HG03442 (cell line): Measurements from ENCODE around the gene CD22.

Experiments
- ATAC-seq: cut with Tn5 transposase; IDR thresholded peaks from one replicate; pipeline ENCODE4 v1.9.1; 2021; ENCODE audit warnings: mild to moderate bottlenecking, moderate library complexity; ENCODE audit not compliant: unreplicated experiment

Gene CD22

DNA sequence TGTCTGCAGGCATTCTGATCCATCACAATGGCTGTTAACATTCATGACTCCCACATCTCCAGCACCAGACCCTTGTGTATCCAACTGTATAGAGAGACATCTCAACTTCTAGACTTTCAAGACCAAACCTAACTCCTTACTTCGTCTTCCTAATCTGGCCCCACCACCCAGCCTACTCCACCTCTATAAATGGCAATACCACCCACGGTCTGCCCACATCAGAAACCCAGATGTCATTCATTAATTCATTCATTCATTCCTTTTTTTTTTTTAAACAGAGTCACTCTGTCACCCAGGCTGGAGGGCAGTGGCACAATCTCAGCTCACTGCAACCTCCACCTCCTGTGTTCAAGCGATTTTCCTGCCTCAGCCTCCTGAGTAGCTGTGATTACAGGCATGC, 52.3 kb downstream of the CD22 start:
- ATAC-seq: no peak

DNA sequence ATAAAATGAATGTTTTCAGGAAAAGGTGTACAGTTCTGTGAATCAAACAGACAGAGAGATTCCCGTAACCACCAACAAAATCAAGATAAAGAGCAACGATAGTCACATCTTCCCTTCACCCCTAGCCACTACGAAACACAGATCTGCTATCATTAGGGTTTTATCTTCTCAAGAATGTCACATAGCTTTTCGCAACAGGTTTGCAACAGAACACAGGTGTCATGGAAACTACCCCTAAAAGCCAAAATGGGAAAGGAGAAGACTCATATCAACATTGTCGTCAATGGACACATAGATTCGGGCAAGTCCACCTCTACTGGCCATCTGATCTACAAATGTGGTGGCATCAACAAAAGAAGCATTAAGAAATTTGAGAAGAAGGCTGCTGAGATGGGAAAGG, 52.9 kb downstream of the CD22 start:
- no peak for ATAC-seq

DNA sequence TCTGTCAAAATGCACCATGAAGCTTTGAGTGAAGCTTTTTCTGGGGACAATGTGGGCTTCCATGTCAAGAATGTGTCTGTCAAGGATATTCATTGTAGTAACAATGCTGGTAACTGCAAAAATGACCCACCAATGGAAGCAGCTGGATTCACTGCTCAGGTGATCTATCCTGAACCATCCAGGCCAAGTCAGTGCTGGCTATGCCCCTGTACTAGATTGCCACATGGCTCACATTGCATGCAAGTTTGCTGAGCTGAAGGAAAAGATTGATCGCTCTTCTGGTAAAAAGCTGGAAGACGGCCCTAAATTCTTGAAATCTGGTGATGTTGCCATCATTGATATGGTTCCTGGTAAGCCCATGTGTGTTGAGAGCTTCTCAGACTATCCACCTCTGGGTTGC, 54.5 kb downstream of the CD22 start:
- ATAC-seq: no peak

DNA sequence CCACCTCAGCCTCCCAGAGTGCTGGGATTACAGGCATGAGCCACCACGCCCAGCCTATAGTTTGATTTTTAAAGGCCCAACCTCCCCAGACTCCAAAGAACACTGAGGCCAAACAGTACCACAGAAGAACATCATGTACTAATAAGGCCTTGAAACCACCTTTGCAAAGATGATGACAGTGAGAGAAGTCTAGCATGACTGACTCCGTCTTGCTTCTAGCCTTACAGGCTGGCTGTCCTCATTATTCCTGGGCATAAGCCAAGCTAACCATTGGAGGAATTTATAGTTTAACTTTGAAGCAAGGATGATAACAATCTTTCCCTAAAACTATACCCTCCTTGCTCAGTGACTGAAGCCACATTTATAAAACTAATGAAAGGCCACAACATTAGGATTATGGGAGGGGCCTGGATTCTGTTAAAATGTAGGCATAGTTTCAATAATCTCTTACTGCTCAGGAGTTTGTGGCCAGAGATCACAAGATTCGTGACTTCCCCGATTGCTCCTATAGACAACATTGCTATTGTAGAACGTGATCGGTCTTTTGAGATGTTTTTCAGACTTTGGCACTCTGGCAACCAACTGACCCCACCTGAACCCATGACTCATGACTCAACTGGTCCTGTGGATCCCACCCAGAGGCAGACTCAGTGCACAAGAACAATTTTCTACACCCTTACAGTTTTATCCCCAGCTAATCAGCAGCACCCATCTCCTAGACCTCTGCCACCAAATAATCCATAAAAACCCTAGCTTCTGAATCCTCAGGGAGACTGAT, 59.5 kb downstream of the CD22 start:
- ATAC-seq: no peak

DNA sequence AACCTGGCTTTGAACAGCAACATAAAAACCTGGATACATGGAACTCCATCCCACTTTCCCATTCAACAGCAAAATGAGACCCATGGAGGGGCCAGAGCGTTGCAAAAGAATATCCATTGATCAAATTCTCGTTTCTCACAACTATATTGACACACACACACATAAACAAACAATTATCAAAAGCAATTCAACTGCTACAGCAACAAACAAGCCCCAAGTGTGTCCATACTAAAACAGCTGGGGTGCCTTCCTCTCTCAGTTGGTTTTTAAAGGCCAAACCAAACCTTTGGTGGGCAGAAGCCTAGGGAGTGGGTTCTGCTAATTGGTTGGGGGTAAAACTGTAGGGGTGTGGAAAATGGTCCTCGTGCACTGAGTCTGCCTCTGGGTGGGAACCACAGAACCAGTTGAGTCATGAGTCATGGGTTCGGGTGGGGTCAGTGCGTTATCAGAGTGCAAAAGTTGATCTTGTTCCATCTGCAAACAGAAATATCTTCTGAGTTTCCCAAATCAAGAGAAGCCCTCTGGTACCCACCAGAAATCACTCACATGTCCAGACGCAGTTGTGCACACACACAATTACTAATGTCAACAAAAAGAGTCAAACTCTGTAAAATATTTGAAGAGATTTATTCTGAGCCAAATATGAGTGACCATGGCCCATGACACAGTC, 60.3 kb downstream of the CD22 start:
- no peak for ATAC-seq

DNA sequence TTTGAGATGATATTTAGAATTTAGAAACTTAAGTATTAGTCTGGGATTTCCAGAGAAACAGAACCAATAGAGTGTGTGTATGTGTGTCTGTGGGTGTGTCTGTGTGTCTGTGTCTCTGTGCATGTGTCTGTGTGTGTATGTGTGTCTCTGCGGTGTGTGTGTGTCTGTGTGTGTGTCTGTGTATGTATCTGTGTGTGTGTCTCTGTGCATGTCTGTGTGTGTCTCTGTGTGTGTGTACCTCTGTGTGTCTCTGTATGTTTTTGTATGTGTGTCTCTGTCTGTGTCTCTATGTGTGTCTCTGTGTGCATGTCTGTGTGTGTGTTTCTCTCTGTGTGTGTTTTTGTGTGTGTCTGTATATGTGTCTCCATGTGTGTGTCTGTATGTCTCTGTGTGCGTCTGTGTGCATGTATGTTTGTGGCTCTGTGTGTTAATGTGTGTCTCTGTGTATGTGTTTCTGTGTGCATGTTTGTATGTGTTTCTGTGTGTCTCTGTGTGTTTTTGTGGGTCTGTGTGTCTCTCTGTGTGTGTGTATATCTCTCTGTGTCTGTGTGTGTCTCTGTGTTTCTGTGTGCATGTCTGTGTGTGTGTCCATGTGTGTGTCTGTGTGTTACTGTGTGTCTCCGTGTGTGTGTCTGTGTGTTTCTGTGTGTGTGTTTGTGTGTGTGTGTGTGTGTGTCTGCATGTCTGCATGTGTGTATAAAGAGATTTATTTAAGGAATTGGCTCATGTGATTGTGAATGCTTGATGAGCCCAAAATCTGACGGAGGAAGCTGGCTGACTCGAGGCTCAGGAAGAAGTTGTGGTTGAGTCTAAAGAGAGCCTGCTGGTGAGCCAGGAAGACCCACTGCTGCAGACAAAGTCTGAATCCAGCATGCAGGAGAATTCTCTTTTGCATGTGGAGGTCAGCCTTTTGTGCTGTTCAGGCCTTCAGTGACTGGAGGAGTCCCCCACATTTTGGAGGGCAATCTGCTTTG, 64.0 kb downstream of the CD22 start:
- no peak for ATAC-seq

DNA sequence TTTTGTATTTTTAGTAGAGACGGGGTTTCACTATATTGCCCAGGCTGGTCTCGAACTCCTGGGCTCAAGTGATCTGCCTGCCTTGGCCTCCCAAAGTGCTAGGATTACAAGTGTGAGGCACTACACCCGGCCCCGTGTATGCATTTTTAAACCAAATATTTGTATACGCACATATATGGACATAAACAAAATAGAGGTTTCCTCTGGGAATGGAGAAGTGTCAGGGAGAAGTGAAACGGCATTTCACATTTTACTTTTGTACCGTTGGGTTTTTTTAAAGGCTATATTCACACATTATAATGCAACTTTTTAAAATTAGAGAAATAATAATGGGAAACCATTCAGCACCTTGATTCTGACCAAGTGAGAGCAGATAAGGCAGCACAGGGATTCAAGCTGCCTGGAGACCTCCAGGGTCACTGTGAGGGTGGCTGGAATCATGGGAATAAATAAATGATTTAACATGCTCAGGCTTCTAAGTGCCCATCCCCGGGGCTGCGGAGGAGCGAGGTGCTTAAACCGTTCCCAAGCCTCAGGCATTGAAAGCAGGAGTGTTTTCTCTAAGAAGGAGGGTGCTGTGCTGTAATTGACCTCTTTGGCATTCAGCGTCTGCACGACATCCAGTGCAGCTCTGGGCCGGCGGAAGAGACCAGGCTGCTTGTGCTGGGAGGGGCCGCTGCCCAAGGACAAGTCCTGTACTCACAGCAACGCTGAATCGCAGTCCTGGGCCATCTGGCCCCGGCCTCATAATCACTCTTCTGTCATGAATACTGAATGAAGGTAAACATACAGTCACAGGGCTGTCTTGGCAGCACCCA, 66.6 kb downstream of the CD22 start:
- no peak for ATAC-seq

DNA sequence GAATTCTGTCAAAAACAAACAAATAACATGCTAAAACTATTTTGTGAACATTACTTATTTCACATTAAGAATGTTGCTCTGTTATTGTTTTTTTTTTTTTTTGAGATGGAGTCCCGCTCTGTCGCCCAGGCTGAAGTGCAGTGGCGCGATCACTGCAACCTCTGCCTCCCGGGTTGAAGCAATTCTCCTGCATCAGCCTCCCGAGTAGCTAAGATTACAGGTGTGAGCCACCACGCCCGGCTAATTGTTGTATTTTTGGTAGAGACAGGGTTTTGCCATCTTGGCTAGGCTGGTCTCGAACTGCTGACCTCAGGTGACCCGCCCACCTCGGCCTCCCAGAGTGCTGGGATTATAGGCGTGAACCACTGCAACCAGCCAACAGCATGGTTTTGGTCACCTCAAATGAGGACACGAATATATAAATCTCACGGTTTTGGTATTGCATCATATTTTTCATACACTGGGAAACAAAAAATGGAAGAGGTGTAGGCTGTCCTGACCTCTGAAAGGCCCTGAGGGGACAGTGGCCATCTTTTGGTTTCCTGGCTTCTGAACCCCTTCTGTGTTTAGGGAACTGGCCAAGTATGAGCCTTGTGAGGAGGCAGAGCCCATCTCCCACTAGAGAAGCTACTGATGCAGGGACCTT, 67.4 kb downstream of the CD22 start:
- no peak for ATAC-seq
